ENCODE results near the gene RGS13.

DNA sequence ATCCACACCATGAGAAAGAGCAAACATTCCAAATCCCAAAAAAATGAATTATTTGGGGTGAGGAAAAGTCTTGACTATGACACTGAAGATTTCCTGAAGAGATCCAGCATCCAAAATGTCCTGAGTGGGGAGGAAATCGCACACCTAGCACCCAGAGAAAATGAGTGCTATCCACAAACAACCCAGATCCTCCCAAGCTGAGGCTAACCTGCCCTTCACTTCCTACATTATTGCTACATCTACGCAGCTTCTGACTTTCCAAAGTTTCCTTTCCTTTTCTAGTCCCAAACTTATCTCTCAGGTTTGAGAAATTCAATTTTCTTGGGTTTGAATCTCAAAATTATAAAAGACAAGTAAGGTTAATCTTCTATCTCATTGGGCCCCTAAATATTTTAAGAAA lies 906 bp upstream of the RGS13 start:
- TF ChIP-seq FOXM1 (IDR thresholded peaks at IDR 0.05; ENCODE audit: borderline replicate concordance) (no peak), ARNT (IDR thresholded peaks at IDR 0.05) (no peak), HDGF (IDR thresholded peaks at IDR 0.05; ENCODE audit: borderline replicate concordance) (no peak), SP1 (IDR thresholded peaks at IDR 0.05) (no peak), NFRKB (IDR thresholded peaks at IDR 0.05) (no peak), TARDBP (IDR thresholded peaks at IDR 0.05) (no peak), BHLHE40 (IDR thresholded peaks at IDR 0.05; ENCODE audit: borderline replicate concordance) (no peak), FOXK2 (IDR thresholded peaks at IDR 0.05) (no peak), PKNOX1 (IDR thresholded peaks at IDR 0.05) (no peak), FOXA1 (IDR thresholded peaks at IDR 0.05) (no peak)

Data from HEK293T (cell line).